ENCODE data around the gene TANGO6. TPM values are rescaled to one million over a fixed set of nuclear protein-coding genes. Genes with fewer than 3 reads are reported as not detected.

The TANGO6 gene
- total RNA-seq, 1 experiment from 2014 or later: 19.9 TPM

DNA sequence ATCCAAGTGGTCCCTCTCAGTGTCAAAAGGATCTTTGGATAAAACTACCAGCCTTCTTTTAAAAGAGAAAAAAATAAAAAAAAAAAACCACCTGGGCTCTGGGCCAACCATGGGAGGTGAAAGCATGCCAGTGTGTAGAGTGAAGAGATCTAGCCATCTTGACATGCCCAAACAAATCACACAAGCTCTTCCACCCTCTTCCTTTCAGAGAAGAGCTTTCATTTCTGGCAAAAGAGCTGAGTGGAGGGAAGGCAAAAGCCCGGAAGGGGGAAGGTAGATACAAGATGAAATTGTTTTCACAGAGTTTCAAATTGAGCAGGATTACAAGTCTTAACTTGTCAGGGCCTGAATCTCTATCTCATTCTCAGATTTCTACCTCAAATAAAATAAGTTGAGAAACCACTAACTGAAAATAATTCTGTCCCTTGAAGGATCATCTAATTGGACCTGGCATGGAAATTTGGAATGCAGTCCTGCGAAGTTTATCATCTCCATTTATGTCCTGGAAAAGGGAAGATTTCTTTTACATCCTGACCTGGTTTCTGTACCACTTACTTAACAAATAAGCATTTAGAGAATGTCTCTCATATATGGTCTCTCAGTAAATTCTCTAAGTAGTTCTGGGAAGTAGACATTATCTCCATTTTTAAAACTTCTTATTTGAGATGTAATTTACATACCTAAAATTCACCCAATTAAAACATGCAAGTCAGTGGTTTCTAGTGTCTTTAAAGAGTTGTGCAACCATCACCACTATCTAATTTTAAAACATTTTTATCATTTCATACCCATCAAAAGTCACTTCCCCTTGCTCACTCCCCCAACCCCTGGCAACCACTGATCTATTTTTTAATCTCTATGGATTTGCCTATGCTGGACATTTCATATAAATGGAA, 93.7 kb downstream of the TANGO6 start:
- in situ Hi-C loops (cut with HindIII; ENCODE audit: low pct_unique_long_range_greater_than_20kb, low sequenced_read_pairs): no loop called here
- no peak for DNase-seq (ENCODE audit: low read depth, low spot score)

DNA sequence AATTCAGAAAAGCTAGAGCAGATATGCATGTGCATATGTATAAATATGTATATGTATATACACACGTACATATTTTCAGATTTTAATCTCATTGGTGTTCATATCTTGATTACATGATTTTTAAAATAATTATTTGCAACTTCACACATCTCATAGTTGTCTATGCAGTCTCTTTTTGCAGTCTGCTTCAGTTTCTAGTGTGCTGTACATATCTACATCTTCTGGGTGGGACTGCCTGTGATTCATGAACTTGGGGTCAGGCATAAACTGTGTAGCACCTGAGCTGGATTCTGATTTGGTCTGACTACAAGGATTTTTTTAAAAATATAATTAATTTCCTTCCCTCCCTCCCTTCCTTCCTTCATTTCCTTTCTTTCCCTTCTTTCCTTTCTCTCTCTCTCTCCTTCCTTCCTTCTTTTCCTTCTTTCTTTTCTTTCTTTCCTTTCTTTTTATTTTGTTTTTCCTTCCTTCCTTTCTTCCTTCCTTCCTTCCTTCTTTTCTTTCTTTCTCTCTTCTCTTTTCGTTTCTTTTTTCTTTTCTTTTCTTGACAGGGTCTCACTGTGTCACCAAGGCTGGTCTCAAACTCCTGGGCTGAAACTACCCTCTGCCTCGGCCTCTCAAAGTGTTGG, 96.5 kb downstream of the TANGO6 start:
- DNase-seq (ENCODE audit: low read depth, low spot score): no peak
- in situ Hi-C loops (cut with HindIII; ENCODE audit: low pct_unique_long_range_greater_than_20kb, low sequenced_read_pairs): no loop called here

DNA sequence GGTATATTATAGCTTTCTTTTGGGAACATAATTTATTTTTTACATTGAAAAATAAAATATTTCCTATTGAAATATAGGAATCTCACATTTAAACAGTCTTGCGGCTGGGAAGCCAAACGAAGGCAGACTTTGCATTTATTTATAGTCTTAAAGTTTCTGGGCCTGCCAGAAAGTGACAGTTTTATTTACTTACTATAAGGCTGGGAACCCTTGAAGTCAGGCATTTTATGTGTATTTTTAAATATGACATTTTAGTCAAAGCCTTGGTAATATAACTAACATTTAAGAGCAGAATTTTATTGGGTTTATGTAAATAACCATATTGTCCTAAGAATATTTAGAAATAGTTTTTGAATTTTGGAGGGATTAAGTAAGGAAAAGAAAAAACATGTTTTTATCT, 97.5 kb downstream of the TANGO6 start:
- no peak for DNase-seq (ENCODE audit: low read depth, low spot score)
- in situ Hi-C loops (cut with HindIII; ENCODE audit: low pct_unique_long_range_greater_than_20kb, low sequenced_read_pairs): no loop called here

- DNase-seq (ENCODE audit: low read depth, low spot score): no peak
- in situ Hi-C loops (cut with HindIII; ENCODE audit: low pct_unique_long_range_greater_than_20kb, low sequenced_read_pairs): no loop called here
Measured at GRCh38 chr16:68943961-68944360, 100.6 kb downstream of the TANGO6 start.

DNA sequence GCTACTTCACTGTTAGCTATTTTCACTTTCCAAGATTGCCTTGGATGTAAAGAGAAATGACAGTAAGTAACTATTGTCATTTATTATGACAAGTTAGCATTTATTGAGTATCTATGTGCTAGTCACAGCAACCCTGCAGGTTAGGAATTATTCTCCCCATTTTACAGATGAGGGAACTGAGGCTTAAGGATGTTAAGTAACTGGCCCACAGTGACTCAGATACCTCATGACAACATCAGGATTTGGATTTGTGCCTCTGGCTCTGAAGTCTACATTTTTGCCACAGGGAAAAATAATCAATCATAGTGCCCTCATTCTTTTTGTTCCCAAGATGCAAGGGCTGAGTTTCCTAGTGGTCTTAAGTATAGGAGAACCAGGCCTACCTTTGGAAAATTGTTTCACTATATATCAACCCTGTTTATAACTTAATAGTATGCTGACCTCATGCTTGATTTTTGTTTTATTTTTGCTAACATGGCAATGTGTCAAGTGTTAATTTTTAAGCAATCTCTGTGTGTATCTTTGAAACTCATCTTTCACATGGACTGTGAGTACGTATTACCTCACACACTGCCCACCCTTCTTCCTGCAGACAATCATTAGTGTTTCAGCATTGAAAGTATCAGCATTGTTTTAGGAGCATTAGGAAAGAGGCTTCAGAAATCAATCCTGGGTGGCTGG, 105.0 kb downstream of the TANGO6 start:
- DNase-seq (ENCODE audit: low read depth, low spot score): no peak
- in situ Hi-C loops (cut with HindIII; ENCODE audit: low pct_unique_long_range_greater_than_20kb, low sequenced_read_pairs): no loop called here

DNA sequence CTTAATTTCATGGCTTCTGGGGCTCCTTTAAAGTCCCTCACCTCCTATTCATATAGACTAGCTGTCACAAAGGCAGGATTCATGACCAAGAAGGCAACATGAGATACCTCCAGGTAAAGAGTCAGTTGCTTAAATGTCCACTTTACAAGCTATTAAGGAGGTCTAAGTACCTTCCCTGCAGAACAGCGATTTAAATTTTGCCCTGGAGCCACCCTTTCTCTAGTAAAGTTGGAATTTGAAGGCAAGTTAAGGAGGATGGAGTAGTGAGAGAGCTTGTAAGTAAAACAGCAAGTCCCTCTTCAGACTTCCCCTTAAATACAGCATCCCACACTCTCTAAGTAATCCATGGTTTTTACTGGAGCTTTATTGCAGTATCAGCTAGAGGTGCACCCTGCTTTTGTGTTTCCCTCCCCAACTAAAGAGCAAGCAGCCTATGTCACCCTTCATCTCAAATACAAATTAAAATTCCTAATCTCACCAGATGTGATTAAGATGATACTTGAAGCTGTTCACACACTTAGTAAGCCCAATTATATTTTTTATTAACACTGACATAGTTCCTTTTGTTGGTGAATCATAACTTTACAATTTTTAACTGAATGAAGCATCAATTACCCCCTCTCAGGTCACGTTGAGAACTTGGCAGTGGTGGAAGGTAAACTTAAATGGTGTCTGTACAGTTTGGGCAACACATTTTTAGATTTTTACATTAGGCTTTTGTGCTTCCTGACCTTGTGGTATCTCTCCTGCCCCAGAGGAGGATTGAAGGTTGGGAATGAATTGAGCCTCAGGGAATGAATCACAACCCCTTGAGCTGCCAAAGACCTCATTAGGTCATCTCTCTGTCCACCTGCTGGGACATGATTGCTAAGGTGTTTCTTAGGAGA, 108.9 kb downstream of the TANGO6 start:
- in situ Hi-C loops (cut with HindIII; ENCODE audit: low pct_unique_long_range_greater_than_20kb, low sequenced_read_pairs): no loop called here
- no peak for DNase-seq (ENCODE audit: low read depth, low spot score)

DNA sequence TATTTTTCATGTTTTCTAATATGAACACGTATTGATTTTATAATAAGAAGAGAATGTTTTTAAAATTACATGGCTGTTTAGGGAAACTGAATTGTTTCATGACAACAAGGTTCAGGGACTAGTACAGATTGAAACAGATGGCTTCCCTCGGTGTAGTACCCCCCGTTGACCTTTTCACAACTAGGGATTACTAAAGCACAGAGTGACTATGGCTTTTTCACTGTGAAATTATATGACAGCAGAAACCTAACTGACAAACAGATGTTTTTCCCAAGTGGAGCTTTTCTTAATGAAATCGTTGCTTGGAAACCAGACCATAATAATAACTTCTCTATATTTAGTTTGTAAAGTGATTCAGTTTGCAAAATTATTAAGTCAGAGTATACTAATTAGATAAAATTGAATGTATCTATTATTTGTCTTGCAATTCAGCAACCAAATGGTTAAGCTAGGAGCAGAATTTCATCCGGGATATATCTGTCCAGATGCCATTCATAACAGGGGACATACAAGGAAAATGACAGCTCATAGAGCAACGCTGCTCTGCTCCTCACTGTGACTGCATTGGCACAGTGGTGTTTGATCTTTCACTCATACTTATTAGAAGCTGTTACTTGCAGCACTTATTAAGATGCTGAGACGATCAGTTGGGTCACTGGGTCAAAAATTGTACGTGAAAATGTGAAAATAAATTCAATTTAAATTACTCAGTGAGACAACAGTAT, 111.7 kb downstream of the TANGO6 start:
- no peak for DNase-seq (ENCODE audit: low read depth, low spot score)
- in situ Hi-C loops (cut with HindIII; ENCODE audit: low pct_unique_long_range_greater_than_20kb, low sequenced_read_pairs): no loop called here

DNA sequence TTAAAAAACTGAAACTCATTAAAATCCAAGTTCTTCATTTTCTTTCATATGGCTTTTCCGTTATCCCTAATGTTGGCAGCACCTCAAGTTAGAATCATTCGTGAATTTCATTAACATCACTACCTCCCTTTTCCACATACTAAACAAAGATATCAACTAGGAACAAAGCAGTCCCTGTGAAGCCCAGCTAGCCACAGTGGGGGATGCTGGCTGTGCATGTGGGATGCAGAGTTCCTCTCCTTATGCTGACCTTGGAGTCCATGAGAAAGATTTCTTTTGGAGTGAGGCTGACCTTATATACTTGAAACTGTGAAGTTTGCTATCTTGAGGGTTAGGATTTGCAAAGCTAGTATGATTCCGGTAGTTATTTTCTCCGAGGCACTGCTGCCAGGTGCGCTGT, 117.6 kb downstream of the TANGO6 start:
- in situ Hi-C loops (cut with HindIII; ENCODE audit: low pct_unique_long_range_greater_than_20kb, low sequenced_read_pairs): no loop called here
- DNase-seq (ENCODE audit: low read depth, low spot score): no peak

DNA sequence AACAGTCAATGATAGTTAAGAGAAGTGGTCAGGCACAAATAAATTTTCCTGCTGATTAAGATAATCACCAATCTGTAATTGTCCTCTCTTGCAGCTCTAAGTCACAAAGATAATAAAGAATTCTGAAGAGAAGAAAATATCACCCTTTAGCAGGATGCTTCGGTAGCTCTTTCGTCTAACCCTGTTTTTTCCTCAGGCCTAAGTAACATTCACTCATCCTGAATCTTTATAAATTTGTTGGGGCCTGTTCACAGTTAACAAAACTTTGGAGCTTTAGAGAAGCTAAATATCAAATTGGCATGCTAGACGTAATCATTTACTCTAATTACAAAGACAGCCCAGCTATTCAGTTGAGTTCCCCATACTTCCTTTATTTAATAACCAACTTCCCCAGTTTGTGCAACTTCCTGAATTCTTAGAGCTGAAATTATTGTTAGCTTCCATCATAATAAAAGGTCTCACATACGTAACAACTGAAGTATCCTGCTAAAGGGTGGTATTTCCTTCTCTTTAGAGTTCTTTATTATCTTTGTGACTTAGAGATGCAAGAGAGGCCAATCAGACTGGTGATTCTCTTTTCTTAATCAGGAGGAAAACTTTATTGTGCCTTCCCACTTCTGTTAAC, 118.6 kb downstream of the TANGO6 start:
- in situ Hi-C loops (cut with HindIII; ENCODE audit: low pct_unique_long_range_greater_than_20kb, low sequenced_read_pairs): no loop called here
- no peak for DNase-seq (ENCODE audit: low read depth, low spot score)

DNA sequence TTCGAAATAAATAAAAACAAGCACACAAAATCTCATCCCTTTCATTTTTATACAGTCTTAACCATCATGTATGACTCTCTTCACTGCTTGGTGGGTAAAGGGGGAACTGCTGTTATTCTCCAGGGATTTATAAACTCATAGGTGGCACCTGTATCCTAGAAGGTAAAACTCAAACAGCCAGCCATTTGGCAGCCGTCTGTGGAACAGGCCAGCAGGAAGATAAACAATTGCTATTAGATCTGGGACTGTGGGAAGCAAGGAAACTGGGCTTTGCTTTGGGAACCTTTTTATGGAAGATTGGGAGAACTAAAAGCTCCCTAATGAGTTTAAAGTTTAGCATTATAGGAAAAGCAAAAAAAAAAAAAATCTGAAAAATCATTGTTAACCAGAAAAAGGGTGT, 126.0 kb downstream of the TANGO6 start:
- in situ Hi-C loops (cut with HindIII; ENCODE audit: low pct_unique_long_range_greater_than_20kb, low sequenced_read_pairs): no loop called here
- no peak for DNase-seq (ENCODE audit: low read depth, low spot score)

DNA sequence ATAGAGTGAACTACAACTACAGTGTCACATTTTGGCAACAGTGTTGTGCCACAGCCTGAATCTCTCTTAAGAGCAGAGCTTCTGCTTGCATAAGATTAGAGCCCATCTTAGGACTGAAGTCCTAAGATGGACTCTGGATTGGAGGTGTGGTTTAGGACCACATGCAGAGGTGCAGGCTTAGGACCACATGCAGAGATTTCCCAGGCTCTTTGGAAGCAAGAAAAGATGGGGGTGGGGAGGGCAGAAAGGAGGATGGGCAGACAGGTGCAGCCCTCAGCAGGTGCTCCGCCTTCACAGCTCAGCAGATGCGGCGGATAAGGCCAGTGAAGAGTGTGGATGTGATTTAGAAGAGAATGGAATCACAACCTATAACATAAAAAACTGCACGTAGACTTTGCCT, 128.7 kb downstream of the TANGO6 start:
- in situ Hi-C loops (cut with HindIII; ENCODE audit: low pct_unique_long_range_greater_than_20kb, low sequenced_read_pairs): no loop called here
- DNase-seq (ENCODE audit: low read depth, low spot score): no peak

DNA sequence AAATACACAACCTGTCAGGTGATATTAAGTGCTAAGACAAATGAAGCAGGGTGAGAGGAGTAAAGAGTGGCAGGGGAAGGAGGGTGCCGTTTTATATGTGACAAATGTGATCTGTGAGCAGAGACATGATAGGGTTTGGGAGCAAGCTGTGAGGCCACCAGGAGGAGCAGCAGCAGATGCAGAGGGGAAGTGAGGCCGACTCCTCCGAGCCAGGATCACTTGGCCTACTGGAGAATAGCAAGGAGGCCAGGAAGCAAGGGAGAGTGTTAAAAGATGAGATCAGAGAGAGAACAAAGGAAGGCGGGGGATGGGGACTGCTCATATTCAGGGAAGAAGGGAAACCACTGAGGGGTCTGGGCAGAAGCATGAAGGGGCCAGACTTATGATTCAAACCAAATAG, 129.4 kb downstream of the TANGO6 start:
- no peak for DNase-seq (ENCODE audit: low read depth, low spot score)
- in situ Hi-C loops (cut with HindIII; ENCODE audit: low pct_unique_long_range_greater_than_20kb, low sequenced_read_pairs): no loop called here

DNA sequence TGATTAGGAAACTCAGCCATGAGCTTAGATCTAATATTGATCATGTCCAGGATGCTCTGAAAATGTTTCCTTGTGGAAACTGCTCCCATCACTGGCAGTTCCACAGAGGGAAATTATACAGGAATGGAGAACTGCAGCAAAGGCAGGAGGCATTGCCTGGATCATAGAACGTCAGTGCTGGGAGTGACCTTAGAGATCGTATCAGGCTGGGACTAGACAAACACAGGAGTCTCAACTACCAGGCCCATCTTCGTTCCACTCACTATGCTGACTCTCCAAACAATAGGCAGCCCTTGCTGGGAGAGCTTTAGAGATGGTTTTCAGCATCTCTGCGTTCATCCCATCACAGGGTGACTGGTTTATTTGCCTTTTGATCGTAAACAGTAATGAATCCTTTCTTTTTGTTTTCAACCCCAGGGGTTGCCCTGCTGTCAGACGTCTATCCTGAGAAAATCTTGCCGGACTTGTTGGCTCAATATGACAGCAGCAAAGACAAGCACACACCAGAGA, 130.3 kb downstream of the TANGO6 start:
- DNase-seq (ENCODE audit: low read depth, low spot score): no peak
- in situ Hi-C loops (cut with HindIII; ENCODE audit: low pct_unique_long_range_greater_than_20kb, low sequenced_read_pairs): no loop called here

GRCh38 chr16:68978303-68978954, 135.1 kb downstream of the TANGO6 start:
- no peak for DNase-seq (ENCODE audit: low read depth, low spot score)
- in situ Hi-C loops (cut with HindIII; ENCODE audit: low pct_unique_long_range_greater_than_20kb, low sequenced_read_pairs): no loop called here

DNA sequence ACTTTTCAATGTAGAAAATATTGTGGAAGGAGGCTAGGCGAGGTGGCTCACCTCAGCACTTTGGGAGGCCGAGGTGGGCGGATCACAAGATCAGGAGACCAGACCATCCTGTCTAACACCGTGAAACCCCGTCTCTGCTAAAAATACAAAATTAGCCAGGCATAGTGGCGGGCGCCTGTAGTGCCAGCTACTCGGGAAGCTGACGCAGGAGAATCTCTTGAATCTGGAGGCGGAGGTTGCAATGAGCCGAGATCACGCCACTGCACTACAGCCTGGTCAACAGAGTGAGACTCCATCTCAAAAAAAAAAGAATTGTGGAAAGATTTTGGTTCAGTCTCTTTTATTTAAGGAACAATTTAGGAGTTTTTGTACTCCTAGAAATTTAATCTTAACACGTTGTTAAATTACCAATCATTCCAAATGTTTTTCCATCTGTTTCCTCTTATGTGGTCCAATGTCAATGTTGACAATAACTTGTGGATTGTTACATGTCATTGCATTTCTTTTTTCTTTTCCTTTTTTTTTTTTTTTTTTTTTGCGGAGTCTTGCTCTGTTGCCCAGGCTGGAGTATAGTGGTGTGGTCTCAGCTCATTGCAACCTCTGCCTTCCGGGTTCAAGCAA, 137.5 kb downstream of the TANGO6 start:
- no peak for DNase-seq (ENCODE audit: low read depth, low spot score)
- in situ Hi-C loops (cut with HindIII; ENCODE audit: low pct_unique_long_range_greater_than_20kb, low sequenced_read_pairs): no loop called here

DNA sequence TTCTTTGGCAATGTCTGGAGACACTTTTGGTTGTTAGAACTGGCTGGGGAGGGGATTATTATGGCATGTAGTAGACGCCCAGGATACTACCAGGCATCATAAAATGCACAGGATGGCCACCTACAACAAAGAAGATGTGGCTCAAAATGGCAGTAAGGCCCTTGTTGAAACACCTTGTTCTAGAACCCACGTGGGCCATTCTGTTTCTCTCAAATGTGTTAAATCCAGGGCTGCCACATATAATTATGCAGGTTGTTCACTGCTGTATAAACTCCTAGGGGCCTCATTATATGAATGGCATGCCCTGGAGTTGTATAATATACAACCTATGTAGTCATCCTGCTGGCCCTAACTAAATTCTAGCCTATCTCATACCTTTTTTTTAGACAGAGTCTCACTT, 138.6 kb downstream of the TANGO6 start:
- DNase-seq (ENCODE audit: low read depth, low spot score): no peak

More for the DNA sequence above, 138.6 kb downstream of the TANGO6 start:
- in situ Hi-C loops (cut with HindIII; ENCODE audit: low pct_unique_long_range_greater_than_20kb, low sequenced_read_pairs): no loop called here

Measured in SK-MEL-5 (cell line).